IMR-90 (cell line): ENCODE data around the gene ADAMTS3. TPM values are rescaled to one million over a fixed set of nuclear protein-coding genes. Genes with fewer than 3 reads are reported as not detected.

ENCODE experiments used
- ATAC-seq: fragments of 200-7000 bp; cut with Tn5 transposase; 2 replicates; pipeline ENCODE4 v1.9.1; 2020; ENCODE audit warnings: low read depth, mild to moderate bottlenecking, moderate library complexity
- BruUV-seq: library from RNA; stranded (reverse); fragments of 400-500 nt; replicated peaks from 2 replicates; lab custom pipeline; 2021; lab: Mats Ljungman, UMichigan
- CTCF ChIA-PET: fragments of 300-600 bp; formaldehyde crosslinking; extraction: SDS; loops from one replicate; lab custom pipeline; 2021; ENCODE audit warnings: antibody characterized with exemption; lab: Yijun Ruan, JAX
- POLR2A ChIA-PET: fragments of 300-600 bp; sonication (Branson Sonifier 250); formaldehyde crosslinking; loops from one replicate; lab custom pipeline; 2022; ENCODE audit warnings: antibody characterized with exemption; ENCODE audit not compliant: unreplicated experiment; lab: Charles Lee
- DNase-seq: peaks from one replicate; pipeline ENCODE4 v3.0.0; 2013
- H2AFZ ChIP-seq: replicated peaks from 2 replicates; pipeline ENCODE3; 2013; ENCODE audit warnings: low read length, mild to moderate bottlenecking; ENCODE audit not compliant: poor library complexity
- H2AK5ac ChIP-seq: 2 replicates; pipeline ENCODE4 v1.6.1; 2013; ENCODE audit warnings: low read depth, low read length, inconsistent platforms
- H2AK9ac ChIP-seq: replicated peaks from 2 replicates; pipeline ENCODE3; 2013; ENCODE audit warnings: mild to moderate bottlenecking, low read depth, low read length, moderate library complexity; ENCODE audit not compliant: poor library complexity
- H2BK120ac ChIP-seq: 2 replicates; pipeline ENCODE4 v1.6.1; 2013; ENCODE audit warnings: low read depth, low read length, inconsistent platforms
- H2BK15ac ChIP-seq: 3 replicates; pipeline ENCODE4 v1.6.1; 2013; ENCODE audit warnings: low read depth, low read length, inconsistent platforms
- H2BK20ac ChIP-seq: 2 replicates; pipeline ENCODE4 v1.6.1; 2013; ENCODE audit warnings: low read depth, mild to moderate bottlenecking, inconsistent platforms, low read length, moderate library complexity
- H2BK5ac ChIP-seq: 2 replicates; pipeline ENCODE4 v1.6.1; 2013; ENCODE audit warnings: mild to moderate bottlenecking, low read depth, low read length, inconsistent platforms; ENCODE audit not compliant: poor library complexity, severe bottlenecking
- H3K14ac ChIP-seq: replicated peaks from 2 replicates; pipeline ENCODE4 v1.6.1; 2013; ENCODE audit warnings: low read depth, low read length, inconsistent platforms
- H3K18ac ChIP-seq: 2 replicates; pipeline ENCODE4 v1.6.1; 2013; ENCODE audit warnings: low read depth, low read length, control low read depth
- H3K23ac ChIP-seq: 2 replicates; pipeline ENCODE4 v1.6.1; 2013; ENCODE audit warnings: low read depth, low read length, inconsistent platforms
- H3K27ac ChIP-seq: 2 replicates; pipeline ENCODE4 v1.5.1; 2013; ENCODE audit warnings: mild to moderate bottlenecking, control low read depth, low read length; ENCODE audit not compliant: insufficient read depth
- H3K27me3 ChIP-seq: 2 replicates; pipeline ENCODE4 v1.6.1; 2013; ENCODE audit warnings: low read length; ENCODE audit not compliant: control insufficient read depth, insufficient read depth
- H3K36me3 ChIP-seq: 2 replicates; pipeline ENCODE4 v1.6.1; 2013; ENCODE audit warnings: low read length, mixed read lengths; ENCODE audit not compliant: control insufficient read depth, insufficient read depth
- H3K4ac ChIP-seq: 2 replicates; pipeline ENCODE4 v1.6.1; 2013; ENCODE audit warnings: low read depth, low read length, inconsistent platforms
- H3K4me1 ChIP-seq: 2 replicates; pipeline ENCODE4 v1.6.1; 2013; ENCODE audit warnings: low read length, mixed read lengths; ENCODE audit not compliant: control insufficient read depth, insufficient read depth
- H3K4me2 ChIP-seq: 2 replicates; pipeline ENCODE4 v1.6.1; 2013; ENCODE audit warnings: low read depth, mild to moderate bottlenecking, control low read depth, low read length, moderate library complexity
- H3K4me3 ChIP-seq: 2 replicates; pipeline ENCODE4 v1.5.1; 2013; ENCODE audit warnings: low read depth, mild to moderate bottlenecking, control low read depth, low read length, moderate library complexity; ENCODE audit not compliant: insufficient read depth
- H3K56ac ChIP-seq: 2 replicates; pipeline ENCODE4 v1.6.1; 2013; ENCODE audit warnings: low read length, inconsistent platforms; ENCODE audit not compliant: insufficient read depth; ENCODE audit errors: extremely low read depth
- H3K79me1 ChIP-seq, 2 experiments: 2 replicates each; pipeline ENCODE4 v1.6.1; 2013; ENCODE audit warnings: low read length in 2 of 2, inconsistent platforms in 1 of 2, low read depth in 1 of 2
- H3K9ac ChIP-seq: 2 replicates; pipeline ENCODE4 v1.6.1; 2013; ENCODE audit warnings: low read depth, low read length, control low read depth
- H3K9me1 ChIP-seq: 2 replicates; pipeline ENCODE4 v1.6.1; 2013; ENCODE audit warnings: low read length, inconsistent platforms; ENCODE audit not compliant: insufficient read depth
- H3K9me3 ChIP-seq: 2 replicates; pipeline ENCODE4 v1.6.1; 2013; ENCODE audit warnings: low read length; ENCODE audit not compliant: control insufficient read depth, insufficient read depth
- H4K20me1 ChIP-seq: 2 replicates; pipeline ENCODE4 v1.6.1; 2013; ENCODE audit warnings: low read length, inconsistent platforms; ENCODE audit not compliant: insufficient read depth
- H4K5ac ChIP-seq: 2 replicates; pipeline ENCODE4 v1.6.1; 2013; ENCODE audit warnings: mild to moderate bottlenecking, low read depth, low read length, control low read depth
- H4K8ac ChIP-seq, 2 experiments: 2 replicates each; pipeline ENCODE4 v1.6.1; 2013; ENCODE audit warnings: low read depth in 2 of 2, low read length in 2 of 2, control low read depth in 1 of 2, inconsistent platforms in 1 of 2
- H4K91ac ChIP-seq: 2 replicates; pipeline ENCODE4 v1.6.1; 2013; ENCODE audit warnings: low read depth, low read length, inconsistent platforms; ENCODE audit not compliant: insufficient read depth
- BHLHE40 ChIP-seq: fragments of 150-350 bp; IDR thresholded peaks from 2 replicates; pipeline ENCODE4 v1.6.1; 2016; ENCODE audit warnings: mild to moderate bottlenecking, low read depth, low read length
- CHD1 ChIP-seq: IDR thresholded peaks from 2 replicates; pipeline ENCODE4 v1.6.1; 2012; ENCODE audit warnings: low read depth, low read length, improper control_type of control experiment
- CTCF ChIP-seq: conservative IDR thresholded peaks from 2 replicates; pipeline ENCODE4 v1.5.1; 2012; ENCODE audit warnings: mild to moderate bottlenecking, low read depth, low read length, improper control_type of control experiment
- ELK1 ChIP-seq: fragments of 150-350 bp; IDR thresholded peaks from 2 replicates; pipeline ENCODE4 v1.6.1; 2016; ENCODE audit warnings: low read depth, mild to moderate bottlenecking, low read length, moderate library complexity, borderline replicate concordance
- FOS ChIP-seq: fragments of 150-350 bp; IDR thresholded peaks from 2 replicates; pipeline ENCODE4 v1.6.1; 2016; ENCODE audit warnings: low read depth, low read length
- MAFK ChIP-seq: IDR thresholded peaks from 2 replicates; pipeline ENCODE4 v1.6.1; 2012; ENCODE audit warnings: low read depth, low read length, improper control_type of control experiment
- MXI1 ChIP-seq: IDR thresholded peaks from 2 replicates; pipeline ENCODE4 v1.6.1; 2012; ENCODE audit warnings: low read depth, mild to moderate bottlenecking, low read length, moderate library complexity, borderline replicate concordance
- NFE2L2 ChIP-seq: fragments of 150-350 bp; IDR thresholded peaks from 2 replicates; pipeline ENCODE4 v1.6.1; 2016; ENCODE audit warnings: low read depth, mild to moderate bottlenecking, low read length
- RAD21 ChIP-seq: IDR thresholded peaks from 2 replicates; pipeline ENCODE4 v1.6.1; 2012; ENCODE audit warnings: low read length, improper control_type of control experiment
- RFX5 ChIP-seq: IDR thresholded peaks from 2 replicates; pipeline ENCODE4 v1.8.0; 2012; ENCODE audit warnings: low read depth, mild to moderate bottlenecking, low read length, moderate library complexity
- USF2 ChIP-seq: fragments of 150-350 bp; IDR thresholded peaks from 2 replicates; pipeline ENCODE4 v1.6.1; 2017; ENCODE audit warnings: mild to moderate bottlenecking, antibody characterized with exemption, low read length, low read depth
- WGBS, 2 experiments: methylation state at CpG; one replicate each; pipeline versions ENCODE4 v1.1.5 to v1.1.7; 2013; ENCODE audit warnings: missing lambda C conversion rate in 2 of 2; ENCODE audit not compliant: insufficient read length in 1 of 2; ENCODE audit errors: extremely low coverage in 2 of 2; 5-methylcytosine and 5-hydroxymethylcytosine counted together
- dilution Hi-C: fragments of 300-500 bp; cut with HindIII; formaldehyde crosslinking; loops from one replicate; pipeline ENCODE4 v1.14.3; 2018; ENCODE audit warnings: low sequenced_read_pairs; ENCODE audit not compliant: unreplicated experiment
- in situ Hi-C: fragments of 300-500 bp; cut with MboI; formaldehyde crosslinking; loops from 3 replicates; pipeline ENCODE4 v1.14.3; 2019; ENCODE audit warnings: low sequenced_read_pairs, inconsistent platforms, mixed read lengths
- intact Hi-C: fragments of 100-400 bp; cut with micrococcal nuclease; formaldehyde crosslinking; loops from 2 replicates; pipeline ENCODE4 v1.10.0; 2022
- polyA plus RNA-seq, 3 experiments: library from polyadenylated mRNA; depleted of rRNA; stranded (reverse); fragments of >200 nt; gene quantifications; 2 replicates each; pipeline ENCODE4 v1.2.3, GENCODE V29; 2012; ENCODE audit warnings: low replicate concordance in 1 of 3
- total RNA-seq: library from RNA; depleted of rRNA; stranded (reverse); fragments of >200 nt; gene quantifications from 2 replicates; pipeline ENCODE4 v1.2.3, GENCODE V29; 2012

Gene ADAMTS3
- total and polyA plus RNA-seq, 2 of the 4 experiments (the other 2 are of a cell fraction): 0.68 to 2.9 TPM

- no peaks in the 10 kb centered on the region for H3K79me1 ChIP-seq
- WGBS, 2 experiments: no CpG with 5 or more reads among the region's 5 CpGs
Observed at GRCh38 chr4:72442715-72443114, 126.3 kb downstream of the ADAMTS3 start.

More at GRCh38 chr4:72442715-72443114, 126.3 kb downstream of the ADAMTS3 start:
- no peak overlapping the region for H4K91ac ChIP-seq
- H3K4ac ChIP-seq: no peak overlapping the region
- no peaks in the 10 kb centered on the region for H3K36me3 ChIP-seq
- H3K18ac ChIP-seq: no peak overlapping the region
- no peak overlapping the region for H3K4me2 ChIP-seq
- dilution Hi-C loops: no loop called here
- H3K9ac ChIP-seq: no peak overlapping the region
- TF ChIP-seq NFE2L2: no peak
- TF ChIP-seq CTCF: no peak
- TF ChIP-seq ELK1: no peak
- no peak for TF ChIP-seq CHD1
- no peak for TF ChIP-seq RFX5
- TF ChIP-seq MAFK: no peak
- no peak for TF ChIP-seq USF2
- TF ChIP-seq MXI1: no peak
- TF ChIP-seq BHLHE40: no peak
- TF ChIP-seq FOS: no peak
- TF ChIP-seq RAD21: no peak
- no peaks in the 10 kb centered on the region for H3K27me3 ChIP-seq
- no peak overlapping the region for H3K27ac ChIP-seq
- H3K4me3 ChIP-seq: no peak overlapping the region
- H2AK9ac ChIP-seq: no peak overlapping the region
- ChIA-PET POLR2A (no interaction called here), CTCF (interaction anchor here (1.2 to 1.8 kb wide), 2 partner anchors 10 to 11 kb away, joined by 3 to 4 read pairs; no protein-coding TSS in a partner anchor)
- H2AK5ac ChIP-seq: no peak overlapping the region
- H3K14ac ChIP-seq: no peak overlapping the region
- ATAC-seq (no peak), DNase-seq (no peak)
- no peaks in the 10 kb centered on the region for H3K9me3 ChIP-seq
- H4K20me1 ChIP-seq: no peaks in the 10 kb centered on the region
- no peak overlapping the region for H2BK20ac ChIP-seq
- H4K5ac ChIP-seq: no peak overlapping the region
- no peaks in the 10 kb centered on the region for H3K9me1 ChIP-seq
- no peak overlapping the region for H3K56ac ChIP-seq
- in situ Hi-C loops: no loop called here
- no peak overlapping the region for H3K23ac ChIP-seq
- no peak overlapping the region for H2BK5ac ChIP-seq
- no peaks in the 10 kb centered on the region for H3K4me1 ChIP-seq
- H2BK120ac ChIP-seq: no peak overlapping the region
- BruUV-seq: no TSS peak
- no peak overlapping the region for H4K8ac ChIP-seq
- H2BK15ac ChIP-seq: no peak overlapping the region
- H2AFZ ChIP-seq: no peak overlapping the region
- intact Hi-C loops: no loop called here
